K562 (cell line): ENCODE data around the gene SNAP23. TPM values are rescaled to one million over a fixed set of nuclear protein-coding genes. Genes with fewer than 3 reads are reported as not detected.

ENCODE experiments used
- ARNT ChIP-seq, 2 experiments: fragments of 450-650 bp; IDR thresholded peaks; 2 replicates each; pipeline ENCODE4 v1.6.1; 2016; ENCODE audit warnings: mild to moderate bottlenecking in 1 of 2
- CEBPB ChIP-seq: fragments of 450-650 bp; IDR thresholded peaks from 2 replicates; pipeline ENCODE4 v1.6.1; 2016; ENCODE audit warnings: missing genetic modification characterization, missing compliant biosample characterization
- CTBP1 ChIP-seq: fragments of 450-650 bp; IDR thresholded peaks from 2 replicates; pipeline ENCODE4 v1.6.1; 2016; ENCODE audit warnings: borderline replicate concordance
- CXXC5 ChIP-seq: fragments of 250-450 bp; sonication (Bioruptor Pico); IDR thresholded peaks from 2 replicates; pipeline ENCODE4 v1.8.0; 2022; ENCODE audit warnings: inconsistent platforms, mild to moderate bottlenecking, moderate library complexity
- E2F6 ChIP-seq, 2 experiments: IDR thresholded peaks; 2 replicates each; pipeline ENCODE4 v1.6.1; 2011; ENCODE audit warnings: borderline replicate concordance in 1 of 2, control low read depth in 1 of 2, low read depth in 1 of 2, low read length in 1 of 2, mild to moderate bottlenecking in 1 of 2, mixed read lengths in 1 of 2, moderate library complexity in 1 of 2; ENCODE audit not compliant: insufficient read depth in 1 of 2, insufficient read length in 1 of 2, poor library complexity in 1 of 2, severe bottlenecking in 1 of 2; ENCODE audit errors: extremely low read depth in 1 of 2
- EGR1 ChIP-seq: fragments of 450-650 bp; conservative IDR thresholded peaks from 2 replicates; pipeline ENCODE4 v1.6.1; 2017; ENCODE audit warnings: mild to moderate bottlenecking
- MAX ChIP-seq: sonication (generic); formaldehyde crosslinking; IDR thresholded peaks from 2 replicates; pipeline ENCODE4 v1.9.0; 2022; ENCODE audit warnings: mild to moderate bottlenecking, missing genetic modification reagents
- MYBL2 ChIP-seq, 2 experiments: fragments of 450-650 bp in 1 of 2; sonication (generic) in 1 of 2; formaldehyde crosslinking in 1 of 2; IDR thresholded peaks; 2 replicates each; pipeline versions ENCODE4 v1.6.1 to v1.8.1; 2017 to 2022; ENCODE audit warnings: borderline replicate concordance in 1 of 2, inconsistent platforms in 1 of 2, low read depth in 1 of 2, mild to moderate bottlenecking in 1 of 2, missing genetic modification reagents in 1 of 2, moderate library complexity in 1 of 2
- PCBP1 ChIP-seq: fragments of 200-400 bp; formaldehyde crosslinking; IDR thresholded peaks from 2 replicates; pipeline ENCODE4 v1.6.1; 2018; ENCODE audit warnings: mild to moderate bottlenecking, low read depth, low read length; ENCODE audit not compliant: poor library complexity, severe bottlenecking
- RAD21 ChIP-seq, 2 experiments: fragments of 250-450 bp in 1 of 2; fragments of 450-650 bp in 1 of 2; sonication (Bioruptor Pico) in 1 of 2; formaldehyde crosslinking in 1 of 2; IDR thresholded peaks in 1 of 2; conservative IDR thresholded peaks in 1 of 2; 2 replicates each; pipeline versions ENCODE4 v1.4.0 to v1.8.0; 2020 to 2022; ENCODE audit warnings: mild to moderate bottlenecking in 2 of 2, moderate library complexity in 1 of 2
- SMAD4 ChIP-seq: fragments of 250-450 bp; sonication (Bioruptor Pico); conservative IDR thresholded peaks from 2 replicates; pipeline ENCODE4 v1.8.0; 2021; ENCODE audit warnings: inconsistent platforms, mild to moderate bottlenecking, moderate library complexity
- SRSF3 ChIP-seq: fragments of 200-400 bp; formaldehyde crosslinking; IDR thresholded peaks from 2 replicates; pipeline ENCODE4 v1.6.1; 2016; ENCODE audit warnings: mild to moderate bottlenecking, low read length, moderate library complexity; ENCODE audit not compliant: insufficient read depth
- ZBTB33 ChIP-seq: sonication (generic); formaldehyde crosslinking; IDR thresholded peaks from 2 replicates; pipeline ENCODE4 v1.8.1; 2023; ENCODE audit warnings: mild to moderate bottlenecking, missing genetic modification reagents
- polyA plus RNA-seq, 8 experiments: library from polyadenylated mRNA; depleted of rRNA in 4 of 8; stranded (reverse) in 5 of 8; unstranded in 3 of 8; fragments of >200 nt; fragmentation: Nextera tagmentation in 2 of 8; fragmentation: Illumina TruSeq in 1 of 8; extraction: Ambion mirVana in 2 of 8; extraction: Trizol in 1 of 8; gene quantifications; 2 replicates each; pipeline versions ENCODE4 v1.2.1 to v1.2.3, GENCODE V29; 2011 to 2014; ENCODE audit warnings: inconsistent platforms in 1 of 8, missing spikeins in 1 of 8
- total RNA-seq, 7 experiments: library from RNA; depleted of rRNA in 6 of 7; stranded (reverse); fragments of >200 nt in 6 of 7; fragmentation: Illumina TruSeq in 2 of 7; extraction: Trizol in 2 of 7; gene quantifications; 2 replicates each; pipeline versions ENCODE4 v1.2.1 to v1.2.3, GENCODE V29; 2011 to 2021; ENCODE audit warnings: low replicate concordance in 1 of 7
- TF ChIP-seq, protein P1 (sequence below): fragments of 250-450 bp; sonication (Bioruptor Pico); IDR thresholded peaks from 2 replicates; pipeline ENCODE4 v1.5.1; 2021; ENCODE audit warnings: mild to moderate bottlenecking
- TF ChIP-seq, protein P2 (sequence below): fragments of 450-650 bp; IDR thresholded peaks from 2 replicates; pipeline ENCODE4 v1.6.1; 2018; ENCODE audit not compliant: partially characterized antibody
- TF ChIP-seq, protein P3 (sequence below): sonication (generic); formaldehyde crosslinking; IDR thresholded peaks from 2 replicates; pipeline ENCODE4 v1.8.0; 2022; ENCODE audit warnings: missing genetic modification reagents, mild to moderate bottlenecking, moderate library complexity, borderline replicate concordance

SNAP23 gene
- total and polyA plus RNA-seq, 9 of the 15 experiments (the other 6 are each of a cell fraction or from before 2014, with no cell fraction given): 78.9 to 168 (median 117) TPM

- TF ChIP-seq RAD21 (CRISPR knock-in tag; conservative IDR thresholded peaks at IDR 0.05 in 1 of 2, IDR thresholded peaks at IDR 0.05 in 1 of 2): 0 out of 4 replicates have a peak, but pooled peaks of 1 of the 2 experiments have one; percentile 6
- TF ChIP-seq ZBTB33 (CRISPR knock-in tag): peak; percentile 59; the same call in 1 of the 2 replicates
- peak; percentile 64; the same call in 1 of the 2 replicates for TF ChIP-seq CEBPB (tag)
- TF ChIP-seq, protein P1, sequence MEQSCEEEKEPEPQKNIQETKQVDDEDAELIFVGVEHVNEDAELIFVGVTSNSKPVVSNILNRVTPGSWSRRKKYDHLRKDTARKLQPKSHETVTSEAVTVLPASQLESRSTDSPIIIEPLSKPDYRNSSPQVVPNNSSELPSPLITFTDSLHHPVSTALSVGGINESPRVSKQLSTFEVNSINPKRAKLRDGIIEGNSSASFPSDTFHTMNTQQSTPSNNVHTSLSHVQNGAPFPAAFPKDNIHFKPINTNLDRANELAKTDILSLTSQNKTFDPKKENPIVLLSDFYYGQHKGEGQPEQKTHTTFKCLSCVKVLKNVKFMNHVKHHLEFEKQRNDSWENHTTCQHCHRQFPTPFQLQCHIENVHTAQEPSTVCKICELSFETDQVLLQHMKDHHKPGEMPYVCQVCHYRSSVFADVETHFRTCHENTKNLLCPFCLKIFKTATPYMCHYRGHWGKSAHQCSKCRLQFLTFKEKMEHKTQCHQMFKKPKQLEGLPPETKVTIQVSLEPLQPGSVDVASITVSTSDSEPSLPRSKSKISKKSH: no peak
- peak; percentile 27; the same call in 1 of the 2 replicates for TF ChIP-seq EGR1
- TF ChIP-seq E2F6 (IDR thresholded peaks at IDR 0.05; ENCODE audit: borderline replicate concordance in 1 of 2, extremely low read depth in 1 of 2, insufficient read depth in 1 of 2, insufficient read length in 1 of 2, low read depth in 1 of 2, low read length in 1 of 2, poor library complexity in 1 of 2, severe bottlenecking in 1 of 2): peak; percentile 15 to 68
- TF ChIP-seq, protein P2, sequence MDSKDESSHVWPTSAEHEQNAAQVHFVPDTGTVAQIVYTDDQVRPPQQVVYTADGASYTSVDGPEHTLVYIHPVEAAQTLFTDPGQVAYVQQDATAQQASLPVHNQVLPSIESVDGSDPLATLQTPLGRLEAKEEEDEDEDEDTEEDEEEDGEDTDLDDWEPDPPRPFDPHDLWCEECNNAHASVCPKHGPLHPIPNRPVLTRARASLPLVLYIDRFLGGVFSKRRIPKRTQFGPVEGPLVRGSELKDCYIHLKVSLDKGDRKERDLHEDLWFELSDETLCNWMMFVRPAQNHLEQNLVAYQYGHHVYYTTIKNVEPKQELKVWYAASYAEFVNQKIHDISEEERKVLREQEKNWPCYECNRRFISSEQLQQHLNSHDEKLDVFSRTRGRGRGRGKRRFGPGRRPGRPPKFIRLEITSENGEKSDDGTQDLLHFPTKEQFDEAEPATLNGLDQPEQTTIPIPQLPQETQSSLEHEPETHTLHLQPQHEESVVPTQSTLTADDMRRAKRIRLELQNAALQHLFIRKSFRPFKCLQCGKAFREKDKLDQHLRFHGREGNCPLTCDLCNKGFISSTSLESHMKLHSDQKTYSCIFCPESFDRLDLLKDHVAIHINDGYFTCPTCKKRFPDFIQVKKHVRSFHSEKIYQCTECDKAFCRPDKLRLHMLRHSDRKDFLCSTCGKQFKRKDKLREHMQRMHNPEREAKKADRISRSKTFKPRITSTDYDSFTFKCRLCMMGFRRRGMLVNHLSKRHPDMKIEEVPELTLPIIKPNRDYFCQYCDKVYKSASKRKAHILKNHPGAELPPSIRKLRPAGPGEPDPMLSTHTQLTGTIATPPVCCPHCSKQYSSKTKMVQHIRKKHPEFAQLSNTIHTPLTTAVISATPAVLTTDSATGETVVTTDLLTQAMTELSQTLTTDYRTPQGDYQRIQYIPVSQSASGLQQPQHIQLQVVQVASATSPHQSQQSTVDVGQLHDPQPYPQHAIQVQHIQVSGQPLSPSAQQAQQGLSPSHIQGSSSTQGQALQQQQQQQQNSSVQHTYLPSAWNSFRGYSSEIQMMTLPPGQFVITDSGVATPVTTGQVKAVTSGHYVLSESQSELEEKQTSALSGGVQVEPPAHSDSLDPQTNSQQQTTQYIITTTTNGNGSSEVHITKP: peak; percentile 10
- TF ChIP-seq MAX (CRISPR knock-in tag): 0 out of 2 replicates have a peak, but pooled peaks have one; percentile 24
- peak; percentile 39; the same call in 1 of the 2 replicates for TF ChIP-seq CTBP1
- no peak for TF ChIP-seq SRSF3
- peak; percentile 65 for TF ChIP-seq CXXC5 (CRISPR knock-in tag)
- no peak for TF ChIP-seq MYBL2 (IDR thresholded peaks at IDR 0.05; ENCODE audit: low read depth)
- no peak for TF ChIP-seq MYBL2 (CRISPR knock-in tag; IDR thresholded peaks at IDR 0.05; ENCODE audit: borderline replicate concordance)
- no peak for TF ChIP-seq ARNT (IDR thresholded peaks at IDR 0.05)
- TF ChIP-seq SMAD4: peak; percentile 66
- TF ChIP-seq, protein P3, sequence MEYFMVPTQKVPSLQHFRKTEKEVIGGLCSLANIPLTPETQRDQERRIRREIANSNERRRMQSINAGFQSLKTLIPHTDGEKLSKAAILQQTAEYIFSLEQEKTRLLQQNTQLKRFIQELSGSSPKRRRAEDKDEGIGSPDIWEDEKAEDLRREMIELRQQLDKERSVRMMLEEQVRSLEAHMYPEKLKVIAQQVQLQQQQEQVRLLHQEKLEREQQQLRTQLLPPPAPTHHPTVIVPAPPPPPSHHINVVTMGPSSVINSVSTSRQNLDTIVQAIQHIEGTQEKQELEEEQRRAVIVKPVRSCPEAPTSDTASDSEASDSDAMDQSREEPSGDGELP (CRISPR knock-in tag): peak; percentile 48; the same call in 1 of the 2 replicates
- TF ChIP-seq PCBP1: no peak
Measured at GRCh38 chr15:42581272-42581730, 85.9 kb downstream of the SNAP23 start (continued).
